CD8-positive, alpha-beta memory T cell (primary cell): ENCODE results near the gene MPZ. TPM values are rescaled to one million over a fixed set of nuclear protein-coding genes. Genes with fewer than 3 reads are reported as not detected.

ENCODE experiments used
- CTCF ChIA-PET: fragments of 350-600 bp; sonication (Branson Sonifier 250); formaldehyde crosslinking; loops from one replicate; lab custom pipeline; 2021; ENCODE audit warnings: antibody characterized with exemption; lab: Charles Lee
- POLR2A ChIA-PET: fragments of 350-600 bp; sonication (Branson Sonifier 250); formaldehyde crosslinking; loops from one replicate; lab custom pipeline; 2021; ENCODE audit warnings: antibody characterized with exemption; lab: Charles Lee
- DNase-seq, 5 donors: peaks; one replicate each; pipeline versions ENCODE4 v3.0.0 to v3.0.0-alpha.2; 2020 to 2022; ENCODE audit warnings: mixed read lengths in 1 of 5
- H3K27ac ChIP-seq: one replicate; pipeline ENCODE4 v1.7.0; 2013; ENCODE audit warnings: low read depth, mild to moderate bottlenecking, low read length, moderate library complexity
- H3K27me3 ChIP-seq: 2 replicates; pipeline ENCODE4 v1.7.0; 2013; ENCODE audit warnings: low read length, mild to moderate bottlenecking; ENCODE audit not compliant: insufficient read depth, poor library complexity, severe bottlenecking
- H3K36me3 ChIP-seq: 2 replicates; pipeline ENCODE4 v1.7.0; 2013; ENCODE audit warnings: mild to moderate bottlenecking, low read length, moderate library complexity; ENCODE audit not compliant: insufficient read depth
- H3K4me1 ChIP-seq: 2 replicates; pipeline ENCODE4 v1.7.0; 2013; ENCODE audit warnings: mild to moderate bottlenecking, low read length, moderate library complexity; ENCODE audit not compliant: insufficient read depth
- H3K4me3 ChIP-seq: 2 replicates; pipeline ENCODE4 v1.7.0; 2013; ENCODE audit warnings: mild to moderate bottlenecking, low read length
- H3K9me3 ChIP-seq: 2 replicates; pipeline ENCODE4 v1.7.0; 2013; ENCODE audit warnings: mild to moderate bottlenecking, low read length
- H3K27ac Mint-ChIP-seq, 8 donors: one replicate each; pipeline ENCODE4 v1.8.0; 2020 to 2021; ENCODE audit warnings: mixed read lengths in 8 of 8, mild to moderate bottlenecking in 6 of 8, inconsistent platforms in 3 of 8, moderate library complexity in 3 of 8
- H3K27me3 Mint-ChIP-seq, 2 donors: one replicate each; pipeline ENCODE4 v1.8.0; 2020 to 2021; ENCODE audit warnings: mixed read lengths in 2 of 2, mild to moderate bottlenecking in 1 of 2, moderate library complexity in 1 of 2
- H3K36me3 Mint-ChIP-seq, 3 donors: one replicate each; pipeline ENCODE4 v1.8.0; 2020 to 2021; ENCODE audit warnings: mixed read lengths in 3 of 3, inconsistent platforms in 1 of 3, mild to moderate bottlenecking in 1 of 3
- H3K4me1 Mint-ChIP-seq, 3 donors: one replicate each; pipeline ENCODE4 v1.8.0; 2020 to 2021; ENCODE audit warnings: mixed read lengths in 3 of 3, inconsistent platforms in 1 of 3, mild to moderate bottlenecking in 1 of 3
- H3K4me3 Mint-ChIP-seq, 7 donors: one replicate each; pipeline ENCODE4 v1.8.0; 2020 to 2021; ENCODE audit warnings: mixed read lengths in 7 of 7, mild to moderate bottlenecking in 6 of 7, moderate library complexity in 4 of 7, inconsistent platforms in 2 of 7
- H3K9me3 Mint-ChIP-seq, 5 donors: one replicate each; pipeline ENCODE4 v1.8.0; 2020 to 2022; ENCODE audit warnings: mixed read lengths in 5 of 5, mild to moderate bottlenecking in 3 of 5, moderate library complexity in 2 of 5, inconsistent platforms in 1 of 5
- polyA plus RNA-seq: library from polyadenylated mRNA; unstranded; fragments of 300-500 nt; fragmentation: Illumina TruSeq; gene quantifications from one replicate; pipeline ENCODE4 v1.2.3, GENCODE V29; 2021
- total RNA-seq, 2 experiments: library from RNA; stranded (reverse); gene quantifications; one replicate each; pipeline ENCODE4 v1.2.3, GENCODE V29; 2021

The MPZ gene
- total RNA-seq (1 to 10 TPM; 1.8 to 1.9 TPM), polyA plus RNA-seq (not detected)

- Histone ChIP-seq H3K4me3 (no peak within 1 kb of the TSS), H3K4me1 (peaks cover 24% of the 10 kb centered on the region), H3K27me3 (no peaks in the 10 kb centered on the region), H3K36me3 (no peaks in the 10 kb centered on the region), H3K27ac (no peak within 1 kb of the TSS), H3K9me3 (no peaks in the 10 kb centered on the region)
- ChIA-PET CTCF (no interaction called here), POLR2A (no interaction called here)
- Mint-ChIP-seq H3K9me3 (no peaks in the 10 kb centered on the region), H3K4me3 (peak within 1 kb of the TSS in 1 of 7 donors; percentile 72), H3K27ac (peak within 1 kb of the TSS in 4 of 8 donors; percentile 1 to 82 (median 26)), H3K27me3 (no peaks in the 10 kb centered on the region), H3K4me1 (peaks cover 26 to 43% (median 31%) of the 10 kb centered on the region in 3 donors), H3K36me3 (peaks cover 0 to 14% (median 0%) of the 10 kb centered on the region in 3 donors)
- DNase-seq = no peak
Measured at GRCh38 chr1:161309868-161310267, at the start of gene MPZ. Gene MPZ (minus strand): TSS chr1:161309968. CDS start chr1:161309905, 63 bp downstream.

GRCh38 chr1:161359291-161359690 is 49.5 kb upstream of the MPZ start:
- Mint-ChIP-seq H3K4me3 (no peak overlapping the region), H3K27me3 (no peaks in the 10 kb centered on the region), H3K4me1 (peaks cover 0 to 16% (median 8%) of the 10 kb centered on the region in 3 donors), H3K27ac (peak overlapping the region in 4 of 8 donors; percentile 18 to 42 (median 22)), H3K36me3 (peaks cover 8 to 53% (median 11%) of the 10 kb centered on the region in 3 donors), H3K9me3 (no peaks in the 10 kb centered on the region)
- ChIA-PET CTCF (interaction anchor here (1.7 kb wide), 1 partner anchor 53 kb away, joined by 4 read pairs; no protein-coding TSS in a partner anchor), POLR2A (no interaction called here)
- H3K36me3 ChIP-seq = peaks cover 13% of the 10 kb centered on the region
- H3K4me3 ChIP-seq = no peak overlapping the region
- no peak for DNase-seq
- no peaks in the 10 kb centered on the region for H3K4me1 ChIP-seq
- no peaks in the 10 kb centered on the region for H3K27me3 ChIP-seq
- no peak overlapping the region for H3K27ac ChIP-seq
- H3K9me3 ChIP-seq = no peaks in the 10 kb centered on the region

- Histone ChIP-seq H3K4me1 (no peaks in the 10 kb centered on the region), H3K27me3 (no peaks in the 10 kb centered on the region), H3K36me3 (peaks cover 6% of the 10 kb centered on the region), H3K9me3 (no peaks in the 10 kb centered on the region), H3K4me3 (no peak overlapping the region), H3K27ac (no peak overlapping the region)
- CTCF ChIA-PET = no interaction called here
- H3K4me3 Mint-ChIP-seq = no peak overlapping the region
- H3K36me3 Mint-ChIP-seq = peaks cover 0 to 52% (median 9%) of the 10 kb centered on the region in 3 donors
- H3K27me3 Mint-ChIP-seq = no peaks in the 10 kb centered on the region
- POLR2A ChIA-PET = no interaction called here
- H3K9me3 Mint-ChIP-seq = no peaks in the 10 kb centered on the region
- no peak for DNase-seq
- no peak overlapping the region for H3K27ac Mint-ChIP-seq
- peaks cover 2 to 23% (median 8%) of the 10 kb centered on the region in 3 donors for H3K4me1 Mint-ChIP-seq
Measured at GRCh38 chr1:161357073-161357472, 47.3 kb upstream of the MPZ start.

GRCh38 chr1:161351482-161351881 is 41.7 kb upstream of the MPZ start:
- Mint-ChIP-seq H3K27ac (no peak overlapping the region), H3K9me3 (no peaks in the 10 kb centered on the region), H3K4me3 (no peak overlapping the region), H3K36me3 (peaks cover 0 to 47% (median 11%) of the 10 kb centered on the region in 3 donors), H3K4me1 (peaks cover 7 to 25% (median 7%) of the 10 kb centered on the region in 3 donors), H3K27me3 (no peaks in the 10 kb centered on the region)
- H3K27ac ChIP-seq = no peak overlapping the region
- no peak for DNase-seq
- ChIA-PET CTCF (interaction anchor here (0.8 kb wide), 1 partner anchor 159 kb away, joined by 3 read pairs; no protein-coding TSS in a partner anchor), POLR2A (no interaction called here)
- H3K9me3 ChIP-seq = no peaks in the 10 kb centered on the region
- H3K4me3 ChIP-seq = no peak overlapping the region
- no peaks in the 10 kb centered on the region for H3K4me1 ChIP-seq
- H3K36me3 ChIP-seq = no peaks in the 10 kb centered on the region
- no peaks in the 10 kb centered on the region for H3K27me3 ChIP-seq

- Histone ChIP-seq H3K27ac (no peak overlapping the region), H3K4me1 (no peaks in the 10 kb centered on the region), H3K9me3 (no peaks in the 10 kb centered on the region), H3K27me3 (no peaks in the 10 kb centered on the region), H3K36me3 (no peaks in the 10 kb centered on the region), H3K4me3 (no peak overlapping the region)
- DNase-seq = no peak
- ChIA-PET CTCF (no interaction called here), POLR2A (no interaction called here)
- Mint-ChIP-seq H3K27ac (peak overlapping the region in 1 of 8 donors; percentile 68), H3K9me3 (no peaks in the 10 kb centered on the region), H3K36me3 (peaks cover 0 to 48% (median 8%) of the 10 kb centered on the region in 3 donors), H3K4me3 (peak overlapping the region in 1 of 7 donors; percentile 37), H3K27me3 (no peaks in the 10 kb centered on the region), H3K4me1 (peaks cover 7 to 21% (median 7%) of the 10 kb centered on the region in 3 donors)
Measured at GRCh38 chr1:161350671-161351070, 40.9 kb upstream of the MPZ start.

- Histone ChIP-seq H3K27ac (no peak overlapping the region), H3K4me3 (no peak overlapping the region), H3K36me3 (peaks cover 26% of the 10 kb centered on the region), H3K4me1 (no peaks in the 10 kb centered on the region), H3K9me3 (no peaks in the 10 kb centered on the region), H3K27me3 (no peaks in the 10 kb centered on the region)
- Mint-ChIP-seq H3K9me3 (no peaks in the 10 kb centered on the region), H3K36me3 (peaks cover 0 to 71% (median 25%) of the 10 kb centered on the region in 3 donors), H3K27me3 (no peaks in the 10 kb centered on the region), H3K4me1 (peaks cover 5 to 21% (median 8%) of the 10 kb centered on the region in 3 donors), H3K27ac (peak overlapping the region in 1 of 8 donors; percentile 54), H3K4me3 (no peak overlapping the region)
- DNase-seq = no peak
- CTCF ChIA-PET = interaction anchor here (1.6 kb wide), 1 partner anchor 10 kb away, joined by 5 read pairs; no protein-coding TSS in a partner anchor
- POLR2A ChIA-PET = no interaction called here
Measured at GRCh38 chr1:161342821-161343220, 33.1 kb upstream of the MPZ start.

- peaks cover 26% of the 10 kb centered on the region for H3K36me3 ChIP-seq
- H3K27ac ChIP-seq = no peak overlapping the region
- ChIA-PET CTCF (interaction anchor here (1.1 to 1.6 kb wide), 2 partner anchors 9 to 39 kb away, joined by 3 to 5 read pairs; no protein-coding TSS in a partner anchor), POLR2A (no interaction called here)
- no peak for DNase-seq
- Mint-ChIP-seq H3K27me3 (no peaks in the 10 kb centered on the region), H3K27ac (no peak overlapping the region), H3K4me1 (peaks cover 5 to 22% (median 8%) of the 10 kb centered on the region in 3 donors), H3K36me3 (peaks cover 0 to 74% (median 26%) of the 10 kb centered on the region in 3 donors), H3K9me3 (no peaks in the 10 kb centered on the region), H3K4me3 (no peak overlapping the region)
- no peaks in the 10 kb centered on the region for H3K27me3 ChIP-seq
- no peaks in the 10 kb centered on the region for H3K9me3 ChIP-seq
- no peaks in the 10 kb centered on the region for H3K4me1 ChIP-seq
- H3K4me3 ChIP-seq = no peak overlapping the region
Measured at GRCh38 chr1:161342177-161342576, 32.4 kb upstream of the MPZ start.

GRCh38 chr1:161335796-161336195 is 26.0 kb upstream of the MPZ start:
- Mint-ChIP-seq H3K4me3 (no peak overlapping the region), H3K27ac (no peak overlapping the region), H3K4me1 (peaks cover 0 to 9% (median 0%) of the 10 kb centered on the region in 3 donors), H3K36me3 (peaks cover 7 to 83% (median 29%) of the 10 kb centered on the region in 3 donors), H3K27me3 (no peaks in the 10 kb centered on the region), H3K9me3 (no peaks in the 10 kb centered on the region)
- Histone ChIP-seq H3K36me3 (peaks cover 33% of the 10 kb centered on the region), H3K9me3 (no peaks in the 10 kb centered on the region), H3K4me1 (no peaks in the 10 kb centered on the region), H3K27me3 (no peaks in the 10 kb centered on the region), H3K27ac (no peak overlapping the region), H3K4me3 (no peak overlapping the region)
- DNase-seq = no peak
- ChIA-PET CTCF (no interaction called here), POLR2A (no interaction called here)
